ENCODE results near the gene CASP12.

- TF ChIP-seq, protein P1, sequence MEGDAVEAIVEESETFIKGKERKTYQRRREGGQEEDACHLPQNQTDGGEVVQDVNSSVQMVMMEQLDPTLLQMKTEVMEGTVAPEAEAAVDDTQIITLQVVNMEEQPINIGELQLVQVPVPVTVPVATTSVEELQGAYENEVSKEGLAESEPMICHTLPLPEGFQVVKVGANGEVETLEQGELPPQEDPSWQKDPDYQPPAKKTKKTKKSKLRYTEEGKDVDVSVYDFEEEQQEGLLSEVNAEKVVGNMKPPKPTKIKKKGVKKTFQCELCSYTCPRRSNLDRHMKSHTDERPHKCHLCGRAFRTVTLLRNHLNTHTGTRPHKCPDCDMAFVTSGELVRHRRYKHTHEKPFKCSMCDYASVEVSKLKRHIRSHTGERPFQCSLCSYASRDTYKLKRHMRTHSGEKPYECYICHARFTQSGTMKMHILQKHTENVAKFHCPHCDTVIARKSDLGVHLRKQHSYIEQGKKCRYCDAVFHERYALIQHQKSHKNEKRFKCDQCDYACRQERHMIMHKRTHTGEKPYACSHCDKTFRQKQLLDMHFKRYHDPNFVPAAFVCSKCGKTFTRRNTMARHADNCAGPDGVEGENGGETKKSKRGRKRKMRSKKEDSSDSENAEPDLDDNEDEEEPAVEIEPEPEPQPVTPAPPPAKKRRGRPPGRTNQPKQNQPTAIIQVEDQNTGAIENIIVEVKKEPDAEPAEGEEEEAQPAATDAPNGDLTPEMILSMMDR (conservative IDR thresholded peaks at IDR 0.05; ENCODE audit: low read depth, low read length): no peak
- TF ChIP-seq POLR2A (IDR thresholded peaks at IDR 0.05; ENCODE audit: low read depth, low read length): no peak
- TF ChIP-seq RFX5 (IDR thresholded peaks at IDR 0.05; ENCODE audit: low read depth, low read length): no peak
Observed at GRCh38 chr11:104872393-104872792, 25.9 kb downstream of the CASP12 start.
